Left ventricle myocardium superior (tissue), 1 donor: Measurements from ENCODE around the gene CNTFR. TPM values are rescaled to one million over a fixed set of nuclear protein-coding genes. Genes with fewer than 3 reads are reported as not detected.

Experiments
- ATAC-seq: fragments of 200-7000 bp; cut with Tn5 transposase; one replicate; pipeline ENCODE4 v1.9.1; 2020; ENCODE audit warnings: mild to moderate bottlenecking, moderate library complexity
- DNase-seq: peaks from one replicate; pipeline ENCODE4 v3.0.0-alpha.2; 2020
- intact Hi-C: fragments of 100-400 bp; cut with micrococcal nuclease; formaldehyde crosslinking; loops from one replicate; pipeline ENCODE4 v1.11.0; 2022
- total RNA-seq: library from RNA; stranded (reverse); fragmentation: NEBNext Ultra II Directional; extraction: Animal tissue kit (Norgen Biotek cat#: 25700); gene quantifications from one replicate; pipeline ENCODE4 v1.2.1, GENCODE V29; 2021
- donor health status: DM: no; HTN: yes; CAD: no; lungs with severe emphysema.

CNTFR gene
- total RNA-seq, 1 donor from 2014 or later, result 3.3 TPM

DNA sequence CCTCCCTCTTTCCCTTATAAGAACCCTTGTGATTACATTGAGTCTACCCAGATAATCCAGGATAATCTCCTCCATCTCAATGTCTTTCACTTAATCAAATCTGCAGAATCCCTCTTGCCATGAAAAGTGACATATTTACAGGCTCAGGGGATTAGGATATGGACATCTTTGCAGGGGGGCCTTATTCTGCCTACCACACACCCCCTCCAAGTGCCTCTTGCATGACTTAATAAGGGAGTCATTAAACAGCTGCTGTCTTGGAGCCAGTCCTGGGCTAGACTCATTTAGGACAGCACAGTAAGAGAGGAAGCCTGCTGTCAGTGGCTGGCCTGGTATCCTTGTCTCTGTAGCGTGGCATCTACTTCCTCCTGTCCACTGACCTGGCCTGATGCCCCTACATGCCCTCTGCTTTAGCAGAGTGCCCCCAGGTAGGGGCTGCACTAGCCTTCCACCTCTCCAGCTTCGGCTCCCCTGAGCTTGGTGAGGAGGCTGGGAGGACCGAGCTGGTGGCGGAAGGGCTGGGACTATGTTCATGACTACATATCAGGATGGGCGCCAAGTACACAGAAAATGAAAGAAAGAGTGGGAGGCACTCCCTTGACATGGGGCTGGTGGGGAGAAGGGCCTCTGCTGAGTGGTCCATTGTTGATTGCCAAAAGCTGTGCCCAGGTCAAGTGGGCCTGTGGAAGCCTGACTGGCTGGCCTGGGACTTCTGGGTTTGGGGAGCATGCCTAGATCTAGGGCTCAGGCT is 84.0 kb downstream of the CNTFR start:
- DNase-seq (no peak), ATAC-seq (no peak)
- intact Hi-C loops, result no loop called here

DNA sequence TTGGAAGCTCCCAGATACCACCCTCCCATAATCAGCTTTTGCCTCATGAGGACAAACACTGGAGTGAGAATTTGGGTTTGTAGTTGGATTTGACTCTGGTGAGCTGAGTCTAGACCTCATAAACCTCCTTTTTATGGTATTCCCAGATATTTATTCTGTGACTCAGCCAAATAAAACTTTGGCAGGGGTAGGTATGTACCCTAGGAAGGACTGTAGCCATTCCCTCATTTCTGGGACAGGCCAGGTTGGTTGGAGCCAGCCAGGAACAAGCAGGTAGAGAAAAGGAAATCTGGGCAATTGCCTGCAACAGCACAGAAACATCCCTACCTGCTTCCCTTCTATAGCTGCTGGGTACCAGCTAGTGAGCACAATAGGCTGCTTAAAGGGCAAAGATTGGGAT is 86.1 kb downstream of the CNTFR start:
- DNase-seq (no peak), ATAC-seq (no peak)
- intact Hi-C loops, result loop anchor here (5.0 kb wide), 1 partner anchor 66 kb away; no protein-coding TSS in a partner anchor

DNA sequence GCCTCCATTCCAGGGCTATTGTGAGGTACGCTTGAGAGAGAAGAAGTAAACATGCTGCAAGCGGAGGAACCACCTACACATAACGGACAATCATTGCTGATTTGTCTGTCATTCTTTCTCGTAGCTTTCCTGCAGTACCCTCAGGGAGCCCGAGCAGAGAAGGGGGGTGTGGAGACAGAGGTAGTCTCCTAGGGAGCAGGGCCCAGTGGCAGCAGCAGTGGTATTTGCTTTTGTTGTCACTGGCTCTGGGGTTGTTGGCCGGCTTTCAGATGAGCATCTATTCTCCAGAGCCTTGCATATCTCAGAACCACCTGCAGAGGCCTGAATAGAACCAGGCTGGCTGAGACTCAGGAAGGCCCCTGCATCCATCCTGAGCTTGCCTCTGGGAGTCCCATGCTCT is 86.6 kb downstream of the CNTFR start:
- ATAC-seq, result no peak

DNA sequence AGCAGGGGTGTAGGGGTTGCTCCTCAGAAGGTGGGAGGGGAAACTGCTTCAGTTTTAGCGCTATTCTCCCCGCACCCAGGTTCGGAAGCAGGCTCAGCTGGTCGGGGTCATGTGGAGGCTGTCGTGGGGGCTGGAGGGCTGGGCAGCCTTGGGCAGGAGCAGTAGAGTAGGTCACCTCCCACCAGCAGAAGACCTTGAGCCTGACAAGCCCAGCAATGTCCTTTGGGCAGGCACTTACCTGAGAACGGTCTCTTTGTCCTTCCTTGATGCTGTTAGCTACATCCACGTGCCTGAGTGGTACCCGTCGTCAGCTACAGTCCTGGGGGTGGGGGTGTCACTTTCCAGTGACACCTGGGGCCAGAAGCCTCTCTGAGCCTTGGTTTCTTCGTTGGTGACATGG is 87.1 kb downstream of the CNTFR start:
- ATAC-seq (no peak), DNase-seq (no peak)
- intact Hi-C loops, result loop anchor here (5.0 kb wide), 1 partner anchor 65 kb away; no protein-coding TSS in a partner anchor

More for the DNA sequence above, 86.6 kb downstream of the CNTFR start:
- no peak for DNase-seq
- intact Hi-C loops, result loop anchor here (5.0 kb wide), 1 partner anchor 66 kb away; no protein-coding TSS in a partner anchor

DNA sequence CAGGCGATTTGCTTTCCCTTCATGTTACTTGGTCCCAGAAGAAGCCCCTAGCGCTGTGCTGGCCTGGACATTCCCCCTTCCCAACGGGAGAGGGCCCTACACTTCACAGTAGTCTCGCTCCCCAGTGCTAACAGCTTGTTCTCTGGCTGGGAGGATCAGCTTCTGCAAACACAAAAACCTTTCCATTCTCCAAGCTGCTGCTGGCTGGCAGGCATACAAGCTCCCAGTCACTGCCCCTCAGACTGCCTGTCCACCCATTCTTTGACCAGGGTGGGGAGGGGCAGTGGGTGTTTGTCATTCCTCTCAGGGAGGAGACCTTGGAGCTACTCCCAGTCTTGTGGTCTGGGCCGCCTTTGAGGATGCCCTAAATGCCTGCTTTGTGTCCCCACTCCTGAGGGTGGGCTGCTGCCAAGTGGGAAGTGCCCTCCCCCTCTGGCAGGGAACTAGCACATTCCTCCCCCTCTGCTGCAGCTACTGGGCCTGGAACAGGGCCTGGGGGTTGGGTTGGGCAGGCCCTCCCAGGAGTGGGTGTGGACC is 87.6 kb downstream of the CNTFR start:
- ATAC-seq (peak; percentile 87), DNase-seq (peak; percentile 63)
- intact Hi-C loops, result loop anchor here (5.0 kb wide), 1 partner anchor 65 kb away; no protein-coding TSS in a partner anchor

Other genes starting within 250 kb of the CNTFR start
- gene MYORG, start 212.8 kb downstream of the CNTFR start, total RNA-seq, result 5.3 TPM
- gene FAM219A, start 131.2 kb downstream of the CNTFR start, total RNA-seq, result 19.7 TPM
- gene DNAI1, start 130.9 kb downstream of the CNTFR start, total RNA-seq, result not detected
- 0.40 TPM for gene ENHO, start 66.7 kb downstream of the CNTFR start, total RNA-seq
- 40.8 TPM for gene RPP25L, start 22.4 kb upstream of the CNTFR start, total RNA-seq
- gene DCTN3, start 30.8 kb upstream of the CNTFR start, total RNA-seq, result 139 TPM
- gene ARID3C, start 39.3 kb upstream of the CNTFR start, total RNA-seq, result not detected
- 23.1 TPM for gene SIGMAR1, start 48.1 kb upstream of the CNTFR start, total RNA-seq
- gene GALT, start 57.0 kb upstream of the CNTFR start, total RNA-seq, result 61.2 TPM
- gene IL11RA, start 62.5 kb upstream of the CNTFR start, total RNA-seq, result 51.7 TPM
- not detected for gene CCL27, start 72.9 kb upstream of the CNTFR start, total RNA-seq
- gene CCL19, start 101.6 kb upstream of the CNTFR start, total RNA-seq, result 2.1 TPM
- gene CCL21, start 120.4 kb upstream of the CNTFR start, total RNA-seq, result 32.5 TPM